ENCODE results near the gene POU2F1. TPM values are rescaled to one million over a fixed set of nuclear protein-coding genes. Genes with fewer than 3 reads are reported as not detected.

POU2F1 gene
- total and polyA plus RNA-seq, 2 donors (not counting 3 experiments of a cell fraction or from before 2014, with no cell fraction given) = 6.0 to 12.9 TPM

DNA sequence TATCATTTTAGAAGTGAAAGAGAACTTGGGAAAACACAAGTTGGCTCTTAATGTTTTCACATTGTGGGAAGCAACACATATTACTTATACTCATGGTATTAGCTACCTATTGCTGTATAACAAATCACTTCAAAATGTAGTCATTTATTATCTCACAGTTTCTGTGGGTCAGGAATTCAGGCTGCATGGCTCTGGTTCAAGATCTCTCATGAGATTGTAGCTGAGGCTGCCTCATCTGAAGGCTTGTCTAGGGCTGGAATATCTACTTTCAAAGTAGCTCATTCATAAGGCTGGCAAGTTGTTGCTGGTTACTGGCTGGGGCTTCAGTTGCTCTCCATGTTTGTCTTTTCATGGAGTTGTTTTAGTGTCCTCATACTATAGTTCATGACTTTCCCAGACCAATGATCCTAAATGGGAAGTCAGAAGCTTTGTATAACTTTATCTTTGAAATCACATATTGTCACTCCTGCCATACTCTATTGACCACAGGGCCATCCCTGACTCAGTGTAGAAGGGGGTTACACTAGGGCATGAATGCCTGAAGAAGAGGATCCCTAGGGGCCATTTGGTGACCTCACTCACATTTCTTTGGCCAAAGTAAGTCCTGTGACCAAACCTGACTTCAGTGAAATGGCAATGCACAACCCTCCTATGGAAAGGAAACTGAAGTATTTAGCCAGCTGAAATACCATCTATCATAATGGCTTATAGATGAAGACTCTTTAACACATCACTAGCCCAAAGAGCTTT is 37.9 kb upstream of the POU2F1 start:
- FAIRE-seq (no peak), DNase-seq (ENCODE audit: low read depth, low spot score) (no peak)
- POLR2A ChIA-PET = no interaction called here

More for the DNA sequence above, 37.9 kb upstream of the POU2F1 start:
- BruUV-seq (replicated peaks) = no TSS peak
- no peak overlapping the region for H3K4me2 ChIP-seq (ENCODE audit: insufficient read depth, low read length)
- dilution Hi-C loops (cut with MboI; ENCODE audit: extremely low pct_ligation_motif_present, low sequenced_read_pairs) = no loop called here
- no peaks in the 10 kb centered on the region for H3K36me3 ChIP-seq (ENCODE audit: control insufficient read depth in 2 of 2, extremely low read depth in 1 of 2, insufficient read depth in 2 of 2, low read length in 2 of 2)
- intact Hi-C loops (cut with micrococcal nuclease) = no loop called here
- no peaks in the 10 kb centered on the region for H3K79me2 ChIP-seq (ENCODE audit: control insufficient read depth, insufficient read depth, low read length)
- H3K9me3 ChIP-seq (replicated peaks; ENCODE audit: control insufficient read depth, insufficient read depth, low read length) = no peaks in the 10 kb centered on the region
- TF ChIP-seq EZH2 (IDR thresholded peaks at IDR 0.05; ENCODE audit: borderline replicate concordance, low read depth, low read length, severe bottlenecking) (no peak), MYC (IDR thresholded peaks at IDR 0.05; ENCODE audit: low read depth, low read length) (no peak), JUN (IDR thresholded peaks at IDR 0.05; ENCODE audit: borderline replicate concordance, insufficient read depth, insufficient read length, low read depth) (no peak), POLR2AphosphoS5 (IDR thresholded peaks at IDR 0.05; ENCODE audit: insufficient read depth, low read depth, low read length) (no peak), GATA2 (IDR thresholded peaks at IDR 0.05; ENCODE audit: insufficient read depth, insufficient read length, low read depth, low read length) (no peak)
- TF ChIP-seq, protein P1, sequence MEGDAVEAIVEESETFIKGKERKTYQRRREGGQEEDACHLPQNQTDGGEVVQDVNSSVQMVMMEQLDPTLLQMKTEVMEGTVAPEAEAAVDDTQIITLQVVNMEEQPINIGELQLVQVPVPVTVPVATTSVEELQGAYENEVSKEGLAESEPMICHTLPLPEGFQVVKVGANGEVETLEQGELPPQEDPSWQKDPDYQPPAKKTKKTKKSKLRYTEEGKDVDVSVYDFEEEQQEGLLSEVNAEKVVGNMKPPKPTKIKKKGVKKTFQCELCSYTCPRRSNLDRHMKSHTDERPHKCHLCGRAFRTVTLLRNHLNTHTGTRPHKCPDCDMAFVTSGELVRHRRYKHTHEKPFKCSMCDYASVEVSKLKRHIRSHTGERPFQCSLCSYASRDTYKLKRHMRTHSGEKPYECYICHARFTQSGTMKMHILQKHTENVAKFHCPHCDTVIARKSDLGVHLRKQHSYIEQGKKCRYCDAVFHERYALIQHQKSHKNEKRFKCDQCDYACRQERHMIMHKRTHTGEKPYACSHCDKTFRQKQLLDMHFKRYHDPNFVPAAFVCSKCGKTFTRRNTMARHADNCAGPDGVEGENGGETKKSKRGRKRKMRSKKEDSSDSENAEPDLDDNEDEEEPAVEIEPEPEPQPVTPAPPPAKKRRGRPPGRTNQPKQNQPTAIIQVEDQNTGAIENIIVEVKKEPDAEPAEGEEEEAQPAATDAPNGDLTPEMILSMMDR (IDR thresholded peaks at IDR 0.05; ENCODE audit: extremely low read depth in 1 of 2, insufficient read depth in 1 of 2, low read depth in 1 of 2, low read length in 2 of 2) = no peak
- TF ChIP-seq, protein P2, sequence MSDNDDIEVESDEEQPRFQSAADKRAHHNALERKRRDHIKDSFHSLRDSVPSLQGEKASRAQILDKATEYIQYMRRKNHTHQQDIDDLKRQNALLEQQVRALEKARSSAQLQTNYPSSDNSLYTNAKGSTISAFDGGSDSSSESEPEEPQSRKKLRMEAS (IDR thresholded peaks at IDR 0.05; ENCODE audit: insufficient read depth, insufficient read length) = no peak
- H3K27me3 ChIP-seq (ENCODE audit: control insufficient read depth in 2 of 2, insufficient read depth in 2 of 2, low read length in 2 of 2) = peaks cover 3 to 9% of the 10 kb centered on the region in 2 experiments
- CTCF ChIA-PET = interaction anchor here (1.4 kb wide), 1 partner anchor 38 kb away, joined by 3 read pairs; no protein-coding TSS in a partner anchor
- no peaks in the 10 kb centered on the region for H3K4me1 ChIP-seq (ENCODE audit: control insufficient read depth, extremely low read depth, insufficient read depth, low read length)
- no peak overlapping the region for H3K9ac ChIP-seq (replicated peaks; ENCODE audit: extremely low read depth, insufficient read depth, low read length)
- no peak overlapping the region for H2AFZ ChIP-seq (ENCODE audit: low read depth, low read length)
- H4K20me1 ChIP-seq (replicated peaks; ENCODE audit: control insufficient read depth, extremely low read depth, insufficient read depth, low read length) = no peaks in the 10 kb centered on the region
- H3K27ac ChIP-seq (ENCODE audit: insufficient read depth, low read depth, low read length) = no peak overlapping the region
- H3K9me1 ChIP-seq (replicated peaks; ENCODE audit: control insufficient read depth, extremely low read depth, insufficient read depth, low read length) = no peaks in the 10 kb centered on the region
- H3K4me3 ChIP-seq (replicated peaks in 1 of 3; ENCODE audit: insufficient read depth in 1 of 3, low read depth in 1 of 3, low read length in 3 of 3) = no peak overlapping the region
